CD4-positive, alpha-beta T cell treated with Interleukin-21 for 1 hour (primary cell): ENCODE data around the gene MYH9.
A peak's percentile ranks its signal among the peaks of the same experiment; 100 is the strongest.

Source experiments
- DNase-seq: peaks from one replicate; pipeline ENCODE4 v3.0.0-alpha.2; 2020

MYH9 gene

DNA sequence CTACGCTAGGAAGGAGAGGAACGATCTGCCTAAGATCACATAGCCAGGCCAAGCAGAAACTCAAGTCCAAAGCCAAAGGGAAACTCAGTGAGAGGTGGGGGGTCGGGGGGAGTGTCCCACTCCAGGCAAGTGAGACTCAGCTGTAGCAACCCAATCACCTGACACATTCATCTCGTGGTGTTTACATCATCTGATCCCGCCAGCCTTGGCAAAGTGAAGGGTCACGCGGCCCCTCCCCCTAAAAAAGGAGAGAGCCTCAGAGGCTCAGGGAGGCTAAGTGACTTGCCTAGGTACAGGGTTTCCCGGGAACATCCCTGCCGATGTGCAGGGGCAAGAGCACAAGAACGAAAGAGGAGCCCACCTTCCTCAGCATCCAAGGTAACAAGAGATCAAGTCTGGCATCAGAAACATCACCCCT, 21.5 kb downstream of the MYH9 start:
- peak; percentile 59 for DNase-seq

DNA sequence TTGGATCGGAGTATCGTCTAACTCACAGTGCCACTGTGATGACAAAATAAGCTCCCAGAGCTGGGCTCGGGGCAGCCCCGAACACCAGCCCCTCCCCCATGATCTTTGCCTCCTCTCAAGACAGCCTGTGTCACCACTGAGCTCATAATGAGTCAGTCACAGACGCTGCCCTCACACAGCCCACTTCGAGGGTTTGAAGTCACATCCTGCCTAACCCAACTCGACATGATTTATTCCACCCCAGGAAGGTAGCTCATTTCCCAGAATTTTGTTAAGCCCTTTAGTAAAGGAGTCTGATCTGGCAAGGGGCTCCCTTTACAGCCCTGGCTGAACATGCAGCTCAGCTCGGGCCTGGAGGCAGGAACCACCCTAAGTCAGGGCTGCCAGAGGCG, 22.8 kb downstream of the MYH9 start:
- peak; percentile 92 for DNase-seq

DNA sequence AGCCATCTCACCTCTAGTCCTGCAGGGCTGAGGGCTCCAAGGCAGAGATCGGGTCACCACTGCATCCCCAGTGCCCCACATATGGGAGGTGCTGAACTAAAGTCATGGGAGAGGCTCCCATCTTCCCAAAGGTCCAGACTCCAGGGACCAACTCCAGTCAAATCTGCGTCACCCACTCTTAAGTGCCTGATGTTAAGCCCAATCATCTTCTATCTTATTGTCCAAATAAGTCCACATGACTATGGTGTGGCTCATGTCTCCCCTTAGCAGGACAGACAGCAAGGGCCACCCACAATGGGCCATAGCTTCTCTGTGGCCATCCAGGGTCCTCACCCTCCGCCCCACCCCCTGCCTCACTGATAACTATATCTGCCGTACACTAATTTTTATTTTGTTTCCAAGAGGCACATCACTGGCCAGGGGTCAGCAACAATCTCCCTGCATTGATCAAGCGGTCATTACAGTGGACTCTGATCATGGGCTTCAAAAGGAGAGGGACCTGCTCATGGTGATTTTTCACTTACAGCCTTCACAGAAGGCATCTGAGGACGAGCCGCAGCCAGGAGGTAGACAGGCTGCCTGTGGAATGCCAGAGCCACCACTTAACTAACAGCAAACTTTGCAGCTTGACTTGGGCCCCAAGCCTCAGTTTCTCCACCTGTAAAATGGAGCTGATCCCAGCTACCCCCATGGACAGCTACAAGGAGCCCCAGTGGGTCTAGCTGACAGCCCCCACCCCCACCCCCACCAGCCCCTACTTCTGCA, 23.3 kb downstream of the MYH9 start:
- no peak for DNase-seq

DNA sequence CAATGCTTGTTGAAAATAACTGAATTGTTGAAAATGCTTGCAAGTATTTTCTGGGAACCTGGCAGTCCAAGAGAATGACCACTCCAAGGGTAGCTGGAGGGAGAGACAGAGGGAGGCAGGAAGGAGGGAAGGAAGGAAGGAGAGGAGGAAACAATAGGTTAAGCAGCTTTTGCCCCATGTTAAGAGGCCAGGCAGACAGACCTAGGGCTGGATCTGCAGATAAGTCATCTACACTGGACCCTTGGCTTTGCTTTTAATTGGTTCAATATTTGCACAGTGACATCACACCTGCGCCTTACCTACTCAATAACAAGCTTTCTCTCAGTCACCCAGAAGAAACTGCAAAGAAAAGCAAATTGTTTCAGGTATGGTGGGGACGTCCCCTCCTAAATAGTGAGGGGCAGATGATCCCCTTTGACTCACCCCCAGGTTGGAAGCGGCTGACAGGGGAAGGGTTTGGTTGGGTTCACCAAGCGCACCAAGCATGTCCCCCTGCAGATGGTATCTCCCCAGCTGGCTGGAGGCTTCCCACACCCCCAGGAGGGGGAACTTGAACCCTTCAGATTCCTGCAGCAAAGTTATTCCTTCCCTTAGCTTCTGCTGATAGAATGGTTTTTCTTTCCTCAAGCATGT, 24.3 kb downstream of the MYH9 start:
- DNase-seq, result no peak

DNA sequence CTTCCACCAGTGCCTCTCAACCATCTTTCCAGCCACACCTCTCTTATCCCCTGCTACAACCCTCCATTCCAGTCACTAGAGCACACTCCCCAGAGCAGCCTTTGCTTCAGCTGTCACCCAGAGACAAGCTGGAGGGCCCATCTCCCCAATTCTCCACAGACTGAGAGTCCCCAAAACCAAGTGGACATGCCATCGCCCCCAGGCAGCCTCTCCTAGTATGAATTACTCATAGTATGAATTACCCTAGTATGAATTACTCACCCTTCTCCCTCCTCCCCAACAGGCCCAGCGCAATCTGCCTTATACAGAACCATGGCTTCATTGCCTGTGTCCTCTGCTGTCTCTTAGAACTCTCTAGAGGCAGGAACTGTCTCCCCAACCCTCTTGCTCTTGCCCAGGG, 24.8 kb downstream of the MYH9 start:
- no peak for DNase-seq

DNA sequence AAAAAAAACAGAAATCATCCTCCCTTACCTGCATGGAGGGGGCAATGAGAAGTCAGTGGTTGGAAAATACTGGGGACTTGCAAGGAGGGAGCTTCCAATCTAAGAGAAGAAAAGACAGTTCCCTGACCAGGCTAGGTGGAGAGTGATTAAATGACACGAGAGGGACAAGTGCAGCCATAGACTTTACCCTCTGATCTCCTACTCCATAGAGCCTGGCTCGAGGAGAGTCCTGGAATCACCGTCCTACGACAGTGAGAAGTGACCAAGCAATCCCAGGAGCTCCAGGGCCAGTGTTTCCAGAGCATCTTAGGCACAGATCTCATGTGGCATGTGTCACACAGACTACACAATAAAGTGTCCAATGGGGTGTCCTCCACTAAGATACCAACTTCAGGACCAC, 25.7 kb downstream of the MYH9 start:
- no peak for DNase-seq

DNA sequence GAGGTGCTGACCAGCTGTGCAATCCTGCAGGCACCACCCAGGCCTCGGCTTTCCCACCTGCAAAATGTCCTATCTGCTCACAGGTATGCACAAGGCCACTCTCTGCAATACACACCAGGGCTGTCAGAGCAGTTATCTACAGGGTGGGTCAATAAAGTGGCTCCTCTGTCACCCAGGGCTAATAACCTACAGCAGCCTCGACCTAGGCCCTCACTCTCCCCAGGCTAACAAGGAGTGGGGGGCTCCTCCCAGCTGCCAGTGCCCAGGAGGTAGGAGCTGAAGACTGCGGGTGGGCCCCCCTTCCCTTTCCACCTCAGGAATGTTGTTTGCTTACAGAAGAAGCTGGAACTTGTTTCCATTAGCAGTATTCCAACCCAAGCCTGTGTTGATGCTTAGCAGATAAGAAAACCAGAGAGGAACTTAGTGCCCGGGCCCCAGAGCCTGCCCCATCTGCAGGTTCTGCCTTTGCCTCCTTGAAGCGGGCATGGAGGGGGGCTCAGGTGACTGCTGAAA, 26.8 kb downstream of the MYH9 start:
- no peak for DNase-seq

DNA sequence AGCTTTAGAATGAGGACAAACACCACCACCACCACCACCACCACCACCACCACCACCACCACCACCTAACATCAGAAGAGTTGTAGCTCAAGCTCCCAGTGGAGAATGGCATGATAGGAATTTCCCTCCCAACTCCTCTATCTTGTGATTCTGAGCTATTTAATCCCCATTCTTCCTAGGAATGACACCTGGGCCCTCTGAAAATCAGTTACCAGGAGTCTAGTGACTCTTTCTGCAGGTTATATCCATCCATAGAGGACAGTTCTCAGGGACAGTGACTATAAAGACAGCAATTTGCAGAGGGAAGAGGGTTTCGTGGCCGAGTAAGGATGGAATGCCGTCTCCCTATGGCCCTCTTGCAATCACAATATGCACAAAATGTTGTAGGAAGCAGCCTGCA, 27.8 kb downstream of the MYH9 start:
- no peak for DNase-seq

DNA sequence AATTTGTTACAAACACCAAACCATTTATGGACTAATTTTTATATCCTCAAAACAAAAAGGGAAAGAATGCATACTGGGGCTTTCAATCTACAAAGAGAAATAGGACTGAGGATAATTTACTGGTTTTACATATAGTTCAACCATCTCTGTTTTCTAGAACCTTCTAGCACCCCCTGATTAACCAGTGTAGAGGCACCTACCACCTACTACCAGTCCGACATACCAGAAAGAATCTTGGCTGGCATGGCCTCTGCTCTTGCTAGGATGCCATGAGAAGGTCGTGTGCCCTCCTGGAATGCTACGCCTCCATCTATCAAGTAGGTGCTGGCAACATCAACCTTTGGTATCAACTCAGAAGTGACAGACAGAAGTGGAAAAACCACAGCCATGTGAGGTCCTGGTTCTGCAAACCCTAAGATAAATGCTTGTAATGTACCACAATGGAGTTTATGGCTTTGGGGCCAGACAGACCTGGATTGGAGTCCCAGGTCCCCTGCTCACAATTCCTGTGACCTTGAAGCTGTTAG, 28.2 kb downstream of the MYH9 start:
- no peak for DNase-seq

DNA sequence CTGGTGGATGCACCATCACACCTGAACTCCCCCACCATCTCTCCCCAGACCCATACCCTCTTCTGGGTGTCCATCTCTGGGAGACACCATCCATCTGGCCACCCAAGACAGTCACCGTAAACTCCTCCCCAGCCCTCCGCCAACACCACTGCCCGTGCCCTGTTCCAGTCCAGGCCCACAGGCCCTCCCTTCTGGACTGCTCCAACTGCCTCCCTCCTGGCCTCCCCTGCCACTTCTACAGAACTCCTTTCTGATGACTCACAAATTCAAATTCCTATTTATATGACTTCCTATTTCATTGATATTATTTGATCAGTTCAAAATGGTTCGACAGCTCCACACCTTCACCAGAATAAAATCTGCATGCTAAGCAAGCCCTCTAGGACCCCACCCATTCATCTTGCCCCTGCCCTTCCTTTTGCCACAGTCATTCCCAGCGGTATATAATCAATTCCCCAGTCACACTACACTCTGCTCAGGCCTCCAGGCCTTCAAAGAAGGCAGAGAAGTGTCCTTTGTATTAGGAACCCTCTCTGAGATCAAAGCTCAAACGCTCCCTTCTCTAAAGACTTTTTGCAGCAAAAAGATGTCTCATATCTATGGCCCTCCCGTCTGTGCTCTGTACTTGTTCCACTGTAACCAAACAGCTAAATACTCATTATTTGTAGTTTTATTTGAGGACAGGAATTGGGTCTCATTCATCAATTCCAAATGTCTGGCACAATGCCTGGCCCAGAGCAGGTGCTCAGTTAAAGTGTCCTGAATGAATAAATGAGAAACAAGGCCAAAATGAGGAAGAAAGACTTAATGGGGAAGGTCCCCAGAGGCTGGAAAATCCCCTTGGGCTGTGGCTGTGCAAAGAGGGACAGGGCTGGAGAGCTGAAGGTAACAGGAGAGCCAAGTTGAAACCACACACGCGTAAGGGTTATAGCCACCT, 29.0 kb downstream of the MYH9 start:
- DNase-seq, result no peak

DNA sequence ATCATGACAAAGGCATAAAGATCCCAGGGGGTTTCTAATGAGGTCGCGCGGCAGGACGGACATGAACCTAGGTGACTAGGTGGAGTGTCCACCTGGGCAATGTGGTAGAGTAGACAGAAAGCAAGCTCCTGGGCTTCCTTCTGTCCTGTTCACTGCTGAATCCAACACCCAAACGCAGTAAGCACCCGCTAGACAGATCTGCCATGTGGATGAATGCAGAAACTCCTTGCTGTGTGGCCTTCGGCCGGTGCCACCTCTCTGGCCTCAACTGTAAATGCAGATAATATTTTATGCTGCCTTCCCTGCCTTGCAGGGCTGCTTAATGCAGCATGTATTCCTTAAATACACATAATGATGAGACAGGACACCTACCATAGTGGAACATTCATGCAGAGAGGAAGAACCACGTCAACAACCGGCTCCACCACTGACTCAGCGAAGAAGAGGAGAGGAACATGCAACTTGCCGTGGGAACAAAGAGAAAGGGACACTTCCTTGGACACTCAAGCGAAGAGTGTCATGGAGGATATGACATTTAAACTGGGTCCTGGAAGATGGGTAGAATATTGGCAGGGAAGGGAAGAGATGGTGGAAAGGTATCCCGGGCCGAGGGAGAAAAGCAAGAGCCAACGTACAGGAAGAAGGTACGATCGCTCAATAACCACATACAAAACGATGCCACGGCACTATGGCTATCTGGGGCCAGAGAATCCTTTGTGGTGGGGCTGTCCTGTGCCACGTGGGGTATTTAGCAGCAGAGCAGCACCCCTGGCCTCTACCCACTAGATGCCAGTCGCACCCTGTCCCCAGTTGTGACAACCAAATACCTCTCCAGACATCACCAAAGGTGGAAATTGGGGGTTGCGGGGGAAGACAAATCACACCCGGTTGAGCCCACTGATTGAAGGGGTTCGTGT, 30.8 kb downstream of the MYH9 start:
- DNase-seq, result peak; percentile 72

DNA sequence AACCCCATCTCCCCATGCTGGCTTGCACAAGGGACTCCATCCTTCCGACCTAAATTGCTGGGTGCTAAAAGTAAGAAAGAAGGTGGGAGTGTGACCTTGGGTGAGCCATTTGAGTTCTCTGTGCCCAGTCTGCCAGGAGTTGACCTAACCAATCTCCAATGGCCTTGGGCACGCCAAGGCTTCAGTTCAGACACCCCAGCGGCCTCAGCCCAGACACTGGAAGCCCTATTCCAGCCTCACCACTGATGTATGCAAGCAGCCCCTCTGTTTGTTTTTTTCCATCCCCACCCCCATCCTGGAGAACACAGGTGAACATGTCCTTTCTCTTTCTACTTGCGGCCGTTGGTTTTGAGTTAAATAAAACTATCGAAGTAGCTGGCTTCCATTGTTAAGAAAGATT, 31.9 kb downstream of the MYH9 start:
- no peak for DNase-seq

DNA sequence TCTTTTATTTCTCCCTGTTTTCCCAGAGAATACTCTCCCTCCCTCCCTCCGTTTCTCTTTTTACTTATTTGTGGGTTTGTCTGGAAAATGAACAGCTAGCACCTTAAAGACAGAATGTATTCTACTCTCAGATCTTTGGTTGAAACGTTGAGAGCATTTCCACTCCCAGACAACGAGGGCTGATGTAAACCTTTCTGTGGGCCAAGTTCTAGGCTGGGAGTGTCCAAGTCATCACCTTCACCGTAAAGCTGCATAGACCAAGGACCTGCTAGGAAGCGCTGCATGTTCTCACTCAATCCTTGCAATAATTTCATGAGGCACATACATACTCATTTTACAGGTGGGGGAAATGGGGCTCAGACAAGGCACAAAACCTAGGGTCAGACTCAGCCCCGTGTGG, 32.4 kb downstream of the MYH9 start:
- no peak for DNase-seq

DNA sequence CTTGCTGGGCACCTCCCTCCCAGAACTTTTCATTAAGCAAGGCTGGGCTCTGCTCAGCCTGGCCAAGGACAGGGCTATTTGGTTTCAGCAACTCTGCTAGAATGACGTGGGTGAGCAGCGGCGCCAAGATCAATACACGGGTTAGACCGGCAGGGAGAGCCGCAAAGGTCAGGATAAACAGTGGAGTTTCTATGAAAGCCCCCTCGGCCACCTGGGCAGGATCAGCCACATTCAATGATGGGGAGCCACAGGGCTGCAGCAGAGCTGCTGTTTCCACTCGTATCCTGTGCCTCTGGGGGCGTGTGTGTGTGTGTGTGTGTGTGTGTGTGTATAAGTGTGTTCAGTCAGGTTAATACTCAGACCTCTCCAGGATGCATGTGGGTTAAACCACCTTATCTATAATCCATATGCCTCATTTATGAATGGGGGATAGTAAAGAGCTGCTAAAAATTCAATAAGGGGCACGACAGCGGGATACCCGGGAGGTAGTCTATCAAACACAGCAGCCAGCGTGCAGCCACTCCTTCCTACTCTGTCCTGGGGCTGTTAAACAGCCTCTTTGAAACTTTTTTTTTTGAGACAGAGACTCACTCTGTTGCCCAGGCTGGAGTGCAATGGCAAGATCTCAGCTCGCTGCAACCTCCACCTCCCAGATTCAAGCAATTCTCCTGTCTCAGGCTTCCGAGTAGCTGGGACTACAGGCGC, 34.8 kb downstream of the MYH9 start:
- peak; percentile 55 for DNase-seq

DNA sequence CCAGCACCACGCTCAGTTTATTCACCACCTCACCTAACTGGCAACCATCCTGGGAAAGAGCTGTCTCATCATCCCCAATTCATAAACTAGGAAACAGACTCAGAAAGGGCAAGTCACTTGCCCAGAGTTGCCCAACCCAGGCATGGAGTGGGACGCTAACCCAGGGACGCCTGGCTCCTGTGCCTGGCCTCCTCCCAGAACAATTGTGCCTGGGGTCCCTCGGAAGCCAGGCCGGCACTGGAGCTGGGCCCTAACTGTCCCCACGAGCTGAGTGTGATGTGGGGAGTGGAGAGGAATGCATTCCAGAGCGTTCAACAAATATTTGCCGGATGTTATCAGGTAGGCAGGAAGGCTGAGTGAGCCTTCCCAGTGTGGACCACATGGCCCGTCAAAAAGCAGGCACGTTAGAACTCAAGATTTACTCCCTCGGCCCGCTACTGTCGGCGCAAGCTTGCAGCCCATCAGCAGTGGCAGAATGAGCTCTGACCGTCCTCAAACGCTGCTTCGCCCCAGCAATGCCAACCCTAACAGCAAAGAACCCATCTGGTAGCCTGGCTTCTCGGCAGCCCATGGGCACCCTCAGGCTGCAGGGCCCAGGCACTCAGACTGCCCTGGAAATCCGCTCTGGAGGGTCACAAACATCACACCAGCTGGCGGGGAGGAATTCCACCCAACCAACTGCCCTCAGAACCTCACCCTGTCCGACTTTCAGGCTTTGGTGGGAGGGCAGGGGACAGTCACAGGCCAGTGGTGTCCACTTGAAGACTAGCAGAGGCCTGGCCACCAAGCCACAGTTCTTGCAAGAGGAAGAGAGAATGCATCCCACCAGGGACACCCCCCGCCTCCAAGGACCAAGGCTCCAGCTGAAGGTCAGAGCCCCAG, 35.6 kb downstream of the MYH9 start:
- DNase-seq, result no peak

DNA sequence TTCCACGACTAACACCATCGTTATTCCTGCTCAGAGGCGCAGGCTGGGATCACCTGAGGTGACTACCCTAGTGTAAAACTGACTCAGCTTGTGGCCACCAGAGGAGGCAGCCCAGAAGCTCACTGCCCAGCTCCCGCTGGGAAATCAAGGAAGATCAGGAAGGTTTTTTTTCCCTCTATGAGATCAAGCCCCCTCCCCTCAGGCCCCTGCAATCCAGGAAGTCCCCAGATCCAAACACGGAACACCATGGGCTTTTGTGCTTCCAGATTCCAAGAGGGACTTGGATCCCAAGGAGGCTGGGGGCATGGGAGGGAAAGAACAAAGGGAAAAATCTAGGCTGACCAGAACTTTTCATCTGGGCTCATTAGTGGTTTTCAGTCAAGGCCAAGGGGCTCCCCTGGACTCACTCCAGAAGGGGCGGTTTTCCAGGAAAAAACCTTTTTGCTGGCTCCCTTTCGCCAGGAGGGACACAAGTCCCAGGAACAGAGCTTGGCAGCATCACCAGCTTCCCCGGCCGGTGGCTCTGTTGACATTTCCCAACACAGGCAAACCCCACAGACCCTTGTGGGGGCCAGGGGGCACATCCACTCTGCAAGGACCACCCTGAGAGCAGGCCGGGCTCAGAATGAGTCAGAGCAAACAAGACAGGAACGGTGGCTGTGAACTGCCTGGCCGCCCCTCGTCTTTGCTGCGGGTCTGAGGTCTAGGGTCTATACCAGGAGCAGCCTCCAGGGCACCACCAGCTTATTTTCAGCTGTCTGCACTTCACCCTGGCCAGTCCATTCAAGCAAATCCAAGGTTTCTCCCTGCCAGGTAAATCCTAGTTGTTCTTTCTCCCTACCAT, 36.8 kb downstream of the MYH9 start:
- DNase-seq, result no peak

DNA sequence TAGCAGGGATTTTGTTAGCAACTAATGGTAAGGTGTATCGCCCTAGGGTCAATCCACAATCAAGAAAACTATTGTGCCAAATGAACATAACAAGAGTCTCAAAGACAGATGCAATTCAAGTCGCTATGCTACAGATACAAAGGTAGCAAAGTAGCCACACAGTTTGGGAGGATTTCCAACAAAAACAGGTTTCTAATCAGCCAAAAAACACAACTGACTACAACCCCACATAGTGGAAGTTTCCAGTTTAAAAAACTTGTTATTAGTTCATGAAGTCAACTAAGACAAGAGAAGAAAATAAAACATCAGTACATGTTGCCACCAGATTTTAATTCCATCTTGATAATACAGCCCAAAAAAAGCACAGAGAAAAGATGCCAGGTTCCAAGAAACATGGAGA, 38.0 kb downstream of the MYH9 start:
- DNase-seq, result no peak

DNA sequence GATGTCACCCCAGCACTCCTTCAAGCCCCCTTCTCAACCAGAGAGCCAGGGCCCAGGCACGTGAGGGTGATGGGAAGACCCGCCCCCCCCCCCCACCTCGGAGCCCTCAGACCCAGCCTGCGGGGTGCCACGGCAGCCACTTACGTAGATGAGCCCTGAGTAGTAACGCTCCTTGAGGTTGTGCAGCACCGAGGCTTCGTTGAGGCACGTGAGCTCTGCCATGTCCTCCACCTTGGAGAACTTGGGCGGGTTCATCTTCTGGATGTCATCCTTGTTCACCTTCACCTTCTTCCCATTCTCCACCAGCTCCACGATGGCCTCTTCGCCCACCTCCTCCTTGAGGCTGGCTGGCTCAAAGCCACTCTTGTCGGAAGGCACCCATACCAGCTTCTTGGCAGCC, 39.0 kb downstream of the MYH9 start:
- no peak for DNase-seq

DNA sequence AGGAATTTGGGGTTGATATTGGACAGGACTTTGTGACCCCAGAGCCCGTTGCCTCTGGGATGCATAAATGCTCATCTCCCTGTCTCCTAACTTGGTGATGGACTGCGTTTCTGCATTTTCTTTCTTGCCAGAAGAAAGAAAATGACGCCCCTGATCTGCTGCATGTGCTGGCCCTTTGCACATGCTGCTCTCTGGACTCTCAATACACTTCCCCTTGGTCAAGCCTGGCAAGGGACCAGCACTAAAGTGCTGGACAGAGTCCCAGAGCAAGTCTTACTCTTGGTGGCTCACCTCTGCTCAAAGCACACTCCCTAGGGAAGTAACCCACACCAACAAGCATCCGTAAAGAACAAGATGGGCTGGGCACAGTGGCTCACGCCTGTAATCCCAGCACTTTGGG, 40.7 kb downstream of the MYH9 start:
- no peak for DNase-seq
